ENCODE measurements around the gene RPL18.
"Not testable (repeated sequence)": the region's sequence is repeated elsewhere in the genome, so short reads cannot be mapped to it uniquely, and the experiment has no call there.

Gene RPL18

GRCh38 chr19:48663667-48664066 is 44.7 kb upstream of the RPL18 start:
- no peaks in the 10 kb centered on the region for H3K27me3 ChIP-seq (replicated peaks; ENCODE audit: control insufficient read depth, insufficient read depth, low read length)
- no peak for DNase-seq (ENCODE audit: extremely low read depth, insufficient read length)
- TF ChIP-seq CTCF (IDR thresholded peaks at IDR 0.05; ENCODE audit: insufficient read depth, low read length, poor library complexity, severe bottlenecking) = no peak
- no peaks in the 10 kb centered on the region for H3K36me3 ChIP-seq (ENCODE audit: control insufficient read depth, insufficient read depth, low read length)
- no peak overlapping the region for H3K4me3 ChIP-seq (replicated peaks; ENCODE audit: low read depth, low read length)

GRCh38 chr19:48661711-48662090 is 42.7 kb upstream of the RPL18 start:
- H3K4me3 ChIP-seq (replicated peaks; ENCODE audit: low read depth, low read length) = no peak overlapping the region
- no peak for DNase-seq (ENCODE audit: extremely low read depth, insufficient read length)
- TF ChIP-seq CTCF (IDR thresholded peaks at IDR 0.05; ENCODE audit: insufficient read depth, low read length, poor library complexity, severe bottlenecking) = no peak
- H3K36me3 ChIP-seq (ENCODE audit: control insufficient read depth, insufficient read depth, low read length) = no peaks in the 10 kb centered on the region
- no peaks in the 10 kb centered on the region for H3K27me3 ChIP-seq (replicated peaks; ENCODE audit: control insufficient read depth, insufficient read depth, low read length)

GRCh38 chr19:48660852-48661710 is 42.1 kb upstream of the RPL18 start:
- no peak overlapping the region for H3K4me3 ChIP-seq (replicated peaks; ENCODE audit: low read depth, low read length)
- no peak for TF ChIP-seq CTCF (IDR thresholded peaks at IDR 0.05; ENCODE audit: insufficient read depth, low read length, poor library complexity, severe bottlenecking)
- peak; percentile 83 for DNase-seq (ENCODE audit: extremely low read depth, insufficient read length)

GRCh38 chr19:48659768-48660167 is 40.8 kb upstream of the RPL18 start:
- no peak for DNase-seq (ENCODE audit: extremely low read depth, insufficient read length)
- no peaks in the 10 kb centered on the region for H3K36me3 ChIP-seq (ENCODE audit: control insufficient read depth, insufficient read depth, low read length)
- H3K27me3 ChIP-seq (replicated peaks; ENCODE audit: control insufficient read depth, insufficient read depth, low read length) = no peaks in the 10 kb centered on the region
- no peak overlapping the region for H3K4me3 ChIP-seq (replicated peaks; ENCODE audit: low read depth, low read length)
- TF ChIP-seq CTCF (IDR thresholded peaks at IDR 0.05; ENCODE audit: insufficient read depth, low read length, poor library complexity, severe bottlenecking) = no peak

More at GRCh38 chr19:48660852-48661710, 42.1 kb upstream of the RPL18 start:
- Histone ChIP-seq H3K36me3 (ENCODE audit: control insufficient read depth, insufficient read depth, low read length) (no peaks in the 10 kb centered on the region), H3K27me3 (replicated peaks; ENCODE audit: control insufficient read depth, insufficient read depth, low read length) (no peaks in the 10 kb centered on the region)

- no peaks in the 10 kb centered on the region for H3K36me3 ChIP-seq (ENCODE audit: control insufficient read depth, insufficient read depth, low read length)
- H3K27me3 ChIP-seq (replicated peaks; ENCODE audit: control insufficient read depth, insufficient read depth, low read length) = no peaks in the 10 kb centered on the region
- no peak for DNase-seq (ENCODE audit: extremely low read depth, insufficient read length)
- TF ChIP-seq CTCF (IDR thresholded peaks at IDR 0.05; ENCODE audit: insufficient read depth, low read length, poor library complexity, severe bottlenecking) = no peak
- no peak overlapping the region for H3K4me3 ChIP-seq (replicated peaks; ENCODE audit: low read depth, low read length)
Observed at GRCh38 chr19:48658483-48658882, 39.5 kb upstream of the RPL18 start.

GRCh38 chr19:48657828-48658227 is 38.9 kb upstream of the RPL18 start:
- H3K27me3 ChIP-seq (replicated peaks; ENCODE audit: control insufficient read depth, insufficient read depth, low read length); H3K4me3 ChIP-seq (replicated peaks; ENCODE audit: low read depth, low read length); H3K36me3 ChIP-seq (ENCODE audit: control insufficient read depth, insufficient read depth, low read length); DNase-seq (ENCODE audit: extremely low read depth, insufficient read length): not testable (repeated sequence)
